IPS-18c (cell line): ENCODE data around the gene RBM26.
"Not testable (repeated sequence)": the region's sequence is repeated elsewhere in the genome, so short reads cannot be mapped to it uniquely, and the experiment has no call there.

Experiments
- H3K4me3 ChIP-seq: 2 replicates; pipeline ENCODE4 v1.7.0; 2013; ENCODE audit warnings: low read depth, mild to moderate bottlenecking, low read length, moderate library complexity; ENCODE audit not compliant: insufficient read depth
- H3K9me3 ChIP-seq: one replicate; pipeline ENCODE4 v1.6.1; 2013; ENCODE audit warnings: mild to moderate bottlenecking, low read length, moderate library complexity; ENCODE audit not compliant: control insufficient read depth, insufficient read depth

The RBM26 gene

GRCh38 chr13:79369226-79369625, 36.8 kb downstream of the RBM26 start:
- no peak overlapping the region for H3K4me3 ChIP-seq
- H3K9me3 ChIP-seq, result no peaks in the 10 kb centered on the region

- Histone ChIP-seq H3K9me3 (no peaks in the 10 kb centered on the region), H3K4me3 (no peak overlapping the region)
These were observed 40.1 kb downstream of the RBM26 start for GRCh38 chr13:79365981-79366380.

GRCh38 chr13:79361299-79361698, 44.8 kb downstream of the RBM26 start:
- no peaks in the 10 kb centered on the region for H3K9me3 ChIP-seq
- no peak overlapping the region for H3K4me3 ChIP-seq

- Histone ChIP-seq H3K9me3 (no peaks in the 10 kb centered on the region), H3K4me3 (no peak overlapping the region)
These were observed 46.0 kb downstream of the RBM26 start for GRCh38 chr13:79360095-79360494.

- Histone ChIP-seq H3K4me3 (no peak overlapping the region), H3K9me3 (no peaks in the 10 kb centered on the region)
These were observed 47.0 kb downstream of the RBM26 start for GRCh38 chr13:79359064-79359463.

GRCh38 chr13:79354285-79354684, 51.8 kb downstream of the RBM26 start:
- no peak overlapping the region for H3K4me3 ChIP-seq
- H3K9me3 ChIP-seq, result no peaks in the 10 kb centered on the region

GRCh38 chr13:79353693-79354092, 52.4 kb downstream of the RBM26 start:
- H3K9me3 ChIP-seq, result no peaks in the 10 kb centered on the region
- H3K4me3 ChIP-seq, result no peak overlapping the region

GRCh38 chr13:79352107-79352506, 53.9 kb downstream of the RBM26 start:
- no peak overlapping the region for H3K4me3 ChIP-seq
- no peaks in the 10 kb centered on the region for H3K9me3 ChIP-seq

- H3K9me3 ChIP-seq, H3K4me3 ChIP-seq: not testable (repeated sequence)
These were observed 56.4 kb downstream of the RBM26 start for GRCh38 chr13:79349608-79350007.

GRCh38 chr13:79349011-79349410, 57.0 kb downstream of the RBM26 start:
- H3K9me3 ChIP-seq, result no peaks in the 10 kb centered on the region
- H3K4me3 ChIP-seq, result no peak overlapping the region

GRCh38 chr13:79346300-79346914, 59.6 kb downstream of the RBM26 start:
- Histone ChIP-seq H3K4me3 (no peak overlapping the region), H3K9me3 (no peaks in the 10 kb centered on the region)

- H3K4me3 ChIP-seq, result no peak overlapping the region
These were observed 64.9 kb downstream of the RBM26 start for GRCh38 chr13:79341202-79341601.

GRCh38 chr13:79340490-79340889, 65.6 kb downstream of the RBM26 start:
- H3K4me3 ChIP-seq, result no peak overlapping the region
- no peaks in the 10 kb centered on the region for H3K9me3 ChIP-seq

More at GRCh38 chr13:79341202-79341601, 64.9 kb downstream of the RBM26 start:
- H3K9me3 ChIP-seq, result no peaks in the 10 kb centered on the region

- Histone ChIP-seq H3K4me3 (no peak overlapping the region), H3K9me3 (no peaks in the 10 kb centered on the region)
These were observed 67.7 kb downstream of the RBM26 start for GRCh38 chr13:79338343-79338742.

- Histone ChIP-seq H3K9me3 (no peaks in the 10 kb centered on the region), H3K4me3 (no peak overlapping the region)
These were observed 69.1 kb downstream of the RBM26 start for GRCh38 chr13:79336966-79337365.

- Histone ChIP-seq H3K9me3 (no peaks in the 10 kb centered on the region), H3K4me3 (no peak overlapping the region)
These were observed 77.5 kb downstream of the RBM26 start for GRCh38 chr13:79328510-79328909.

- H3K4me3 ChIP-seq, result no peak overlapping the region
- H3K9me3 ChIP-seq, result no peaks in the 10 kb centered on the region
These were observed 85.6 kb downstream of the RBM26 start for GRCh38 chr13:79320433-79320832.

GRCh38 chr13:79318664-79319063, 87.4 kb downstream of the RBM26 start:
- no peaks in the 10 kb centered on the region for H3K9me3 ChIP-seq
- H3K4me3 ChIP-seq, result no peak overlapping the region

GRCh38 chr13:79317856-79318255, 88.2 kb downstream of the RBM26 start:
- no peaks in the 10 kb centered on the region for H3K9me3 ChIP-seq
- no peak overlapping the region for H3K4me3 ChIP-seq
